ENCODE measurements around the gene OGFOD3.

DNA sequence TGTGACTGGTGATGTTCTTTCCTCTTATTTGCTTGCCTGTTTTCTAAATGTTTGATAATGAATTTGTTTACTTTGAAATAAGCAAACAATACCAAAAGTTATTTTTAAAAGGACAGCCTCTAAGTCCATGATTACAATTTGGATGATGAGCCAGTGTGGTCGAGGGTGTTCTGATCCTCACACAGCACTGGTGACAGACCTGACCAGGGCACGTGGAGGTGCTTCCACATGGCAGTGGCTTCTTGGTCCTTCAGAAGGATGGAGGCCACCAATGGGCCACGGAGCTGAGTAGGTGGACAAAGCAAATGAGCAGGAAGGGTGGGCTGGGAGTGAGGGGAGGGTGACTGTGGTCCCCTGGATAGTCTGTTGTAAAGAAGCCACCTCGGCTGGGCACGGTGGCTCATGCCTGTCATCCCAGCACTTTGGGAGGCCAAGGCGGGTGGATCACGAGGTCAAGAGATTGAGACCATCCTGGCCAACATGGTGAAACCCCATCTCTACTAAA lies 63.5 kb downstream of the OGFOD3 start:
- TF ChIP-seq, protein P1, sequence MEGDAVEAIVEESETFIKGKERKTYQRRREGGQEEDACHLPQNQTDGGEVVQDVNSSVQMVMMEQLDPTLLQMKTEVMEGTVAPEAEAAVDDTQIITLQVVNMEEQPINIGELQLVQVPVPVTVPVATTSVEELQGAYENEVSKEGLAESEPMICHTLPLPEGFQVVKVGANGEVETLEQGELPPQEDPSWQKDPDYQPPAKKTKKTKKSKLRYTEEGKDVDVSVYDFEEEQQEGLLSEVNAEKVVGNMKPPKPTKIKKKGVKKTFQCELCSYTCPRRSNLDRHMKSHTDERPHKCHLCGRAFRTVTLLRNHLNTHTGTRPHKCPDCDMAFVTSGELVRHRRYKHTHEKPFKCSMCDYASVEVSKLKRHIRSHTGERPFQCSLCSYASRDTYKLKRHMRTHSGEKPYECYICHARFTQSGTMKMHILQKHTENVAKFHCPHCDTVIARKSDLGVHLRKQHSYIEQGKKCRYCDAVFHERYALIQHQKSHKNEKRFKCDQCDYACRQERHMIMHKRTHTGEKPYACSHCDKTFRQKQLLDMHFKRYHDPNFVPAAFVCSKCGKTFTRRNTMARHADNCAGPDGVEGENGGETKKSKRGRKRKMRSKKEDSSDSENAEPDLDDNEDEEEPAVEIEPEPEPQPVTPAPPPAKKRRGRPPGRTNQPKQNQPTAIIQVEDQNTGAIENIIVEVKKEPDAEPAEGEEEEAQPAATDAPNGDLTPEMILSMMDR (IDR thresholded peaks at IDR 0.05; ENCODE audit: borderline replicate concordance, extremely low read depth, low read length, poor library complexity, severe bottlenecking): no peak
- TF ChIP-seq EZH2 (IDR thresholded peaks at IDR 0.05; ENCODE audit: borderline replicate concordance, low read depth, low read length, severe bottlenecking): no peak
